ENCODE data around the gene CDX2.

DNA sequence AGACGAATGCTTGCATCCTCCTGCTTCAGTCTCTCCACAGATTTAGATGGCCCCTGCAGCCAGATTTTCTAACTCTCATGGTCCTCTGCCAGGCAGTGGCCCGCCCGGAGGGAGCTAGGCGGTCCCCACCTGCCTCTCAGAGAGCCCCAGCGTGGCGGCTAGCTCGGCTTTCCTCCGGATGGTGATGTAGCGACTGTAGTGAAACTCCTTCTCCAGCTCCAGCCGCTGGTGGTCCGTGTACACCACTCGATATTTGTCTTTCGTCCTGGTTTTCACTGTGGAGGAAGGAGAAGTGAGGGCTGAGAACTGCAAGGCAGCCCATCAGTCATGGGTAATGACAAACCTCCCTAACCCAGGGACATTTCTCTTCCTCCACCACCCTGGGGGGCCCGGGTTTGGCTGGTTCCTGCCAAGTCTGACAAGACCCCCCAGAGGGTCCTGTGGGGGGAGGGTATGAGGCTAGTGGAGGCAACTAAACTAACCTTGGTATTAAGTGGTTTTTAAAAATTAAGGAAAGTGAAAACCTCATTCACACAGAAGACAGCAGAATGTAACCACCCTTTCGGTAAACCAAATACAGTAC is 4.3 kb downstream of the CDX2 start:
- TF ChIP-seq REST (IDR thresholded peaks at IDR 0.05; ENCODE audit: borderline replicate concordance) (no peak), EZH2 (IDR thresholded peaks at IDR 0.05; ENCODE audit: borderline replicate concordance, insufficient read depth, low read length, poor library complexity, severe bottlenecking) (no peak), SMC3 (conservative IDR thresholded peaks at IDR 0.05; ENCODE audit: poor library complexity) (no peak), TAF1 (IDR thresholded peaks at IDR 0.05; ENCODE audit: low read depth) (no peak), POLR2AphosphoS5 (IDR thresholded peaks at IDR 0.05) (no peak), MXI1 (conservative IDR thresholded peaks at IDR 0.05; ENCODE audit: poor library complexity, severe bottlenecking) (no peak), RAD21 (conservative IDR thresholded peaks at IDR 0.05) (no peak)
- TF ChIP-seq, protein P1, sequence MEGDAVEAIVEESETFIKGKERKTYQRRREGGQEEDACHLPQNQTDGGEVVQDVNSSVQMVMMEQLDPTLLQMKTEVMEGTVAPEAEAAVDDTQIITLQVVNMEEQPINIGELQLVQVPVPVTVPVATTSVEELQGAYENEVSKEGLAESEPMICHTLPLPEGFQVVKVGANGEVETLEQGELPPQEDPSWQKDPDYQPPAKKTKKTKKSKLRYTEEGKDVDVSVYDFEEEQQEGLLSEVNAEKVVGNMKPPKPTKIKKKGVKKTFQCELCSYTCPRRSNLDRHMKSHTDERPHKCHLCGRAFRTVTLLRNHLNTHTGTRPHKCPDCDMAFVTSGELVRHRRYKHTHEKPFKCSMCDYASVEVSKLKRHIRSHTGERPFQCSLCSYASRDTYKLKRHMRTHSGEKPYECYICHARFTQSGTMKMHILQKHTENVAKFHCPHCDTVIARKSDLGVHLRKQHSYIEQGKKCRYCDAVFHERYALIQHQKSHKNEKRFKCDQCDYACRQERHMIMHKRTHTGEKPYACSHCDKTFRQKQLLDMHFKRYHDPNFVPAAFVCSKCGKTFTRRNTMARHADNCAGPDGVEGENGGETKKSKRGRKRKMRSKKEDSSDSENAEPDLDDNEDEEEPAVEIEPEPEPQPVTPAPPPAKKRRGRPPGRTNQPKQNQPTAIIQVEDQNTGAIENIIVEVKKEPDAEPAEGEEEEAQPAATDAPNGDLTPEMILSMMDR (IDR thresholded peaks at IDR 0.05; ENCODE audit: poor library complexity, severe bottlenecking): no peak

Data from neural cell (in vitro differentiated cells).